Measurements from ENCODE around the gene PRSS57. TPM values are rescaled to one million over a fixed set of nuclear protein-coding genes. Genes with fewer than 3 reads are reported as not detected.

PRSS57 gene
- total RNA-seq, 1 experiment from 2014 or later: not detected

- no peak overlapping the region for H3K27ac ChIP-seq (ENCODE audit: low read length)
- TF ChIP-seq CTCF (IDR thresholded peaks at IDR 0.05) (no peak), SIN3A (IDR thresholded peaks at IDR 0.05; ENCODE audit: borderline replicate concordance, insufficient read depth, low read depth, low read length) (no peak), REST (IDR thresholded peaks at IDR 0.05; ENCODE audit: insufficient read depth in 1 of 2, low read depth in 2 of 2, low read length in 1 of 2) (no peak), POLR2AphosphoS5 (IDR thresholded peaks at IDR 0.05; ENCODE audit: low read depth, low read length) (no peak)
- H3K36me3 ChIP-seq (ENCODE audit: control insufficient read depth, insufficient read depth, low read length): no peaks in the 10 kb centered on the region
- ATAC-seq (no peak), DNase-seq (ENCODE audit: low read depth, low spot score) (no peak)
- no TSS peak for BruUV-seq (replicated peaks)
- no peak overlapping the region for H3K4me3 ChIP-seq (ENCODE audit: low read depth in 2 of 2, low read length in 2 of 2)
- no peaks in the 10 kb centered on the region; the same call in 1 of the 2 replicates for H3K4me1 ChIP-seq (ENCODE audit: control insufficient read depth, insufficient read depth, low read length)
- CTCF ChIA-PET: no interaction called here
- in situ Hi-C loops (cut with HindIII; ENCODE audit: low pct_unique_long_range_greater_than_20kb, low sequenced_read_pairs): no loop called here
- H3K27me3 ChIP-seq (ENCODE audit: control insufficient read depth, insufficient read depth, low read length): no peaks in the 10 kb centered on the region
- intact Hi-C loops (cut with micrococcal nuclease; ENCODE audit: unreplicated experiment): no loop called here
- POLR2A ChIA-PET: no interaction called here
- H3K9me3 ChIP-seq (ENCODE audit: control insufficient read depth, insufficient read depth, low read depth, low read length): no peaks in the 10 kb centered on the region
Observed at GRCh38 chr19:725461-726089, 30.3 kb upstream of the PRSS57 start.

GRCh38 chr19:723714-724113, 28.5 kb upstream of the PRSS57 start:
- Histone ChIP-seq H3K4me3 (ENCODE audit: low read depth in 2 of 2, low read length in 2 of 2) (no peak overlapping the region), H3K9me3 (ENCODE audit: control insufficient read depth, insufficient read depth, low read depth, low read length) (no peaks in the 10 kb centered on the region), H3K27me3 (ENCODE audit: control insufficient read depth, insufficient read depth, low read length) (no peaks in the 10 kb centered on the region), H3K27ac (ENCODE audit: low read length) (no peak overlapping the region), H3K36me3 (ENCODE audit: control insufficient read depth, insufficient read depth, low read length) (no peaks in the 10 kb centered on the region), H3K4me1 (ENCODE audit: control insufficient read depth, insufficient read depth, low read length) (no peaks in the 10 kb centered on the region; the same call in 1 of the 2 replicates)
- POLR2A ChIA-PET: no interaction called here
- TF ChIP-seq POLR2AphosphoS5 (IDR thresholded peaks at IDR 0.05; ENCODE audit: low read depth, low read length): no peak
- TF ChIP-seq CTCF (IDR thresholded peaks at IDR 0.05): no peak
- no peak for TF ChIP-seq REST (IDR thresholded peaks at IDR 0.05; ENCODE audit: insufficient read depth in 1 of 2, low read depth in 2 of 2, low read length in 1 of 2)
- no peak for TF ChIP-seq SIN3A (IDR thresholded peaks at IDR 0.05; ENCODE audit: borderline replicate concordance, insufficient read depth, low read depth, low read length)
- no peak for TF ChIP-seq TCF7L2 (IDR thresholded peaks at IDR 0.05; ENCODE audit: low read depth, low read length)
- in situ Hi-C loops (cut with HindIII; ENCODE audit: low pct_unique_long_range_greater_than_20kb, low sequenced_read_pairs): no loop called here
- no TSS peak for BruUV-seq (replicated peaks)
- ATAC-seq (no peak), DNase-seq (ENCODE audit: low read depth, low spot score) (no peak)
- CTCF ChIA-PET: no interaction called here
- intact Hi-C loops (cut with micrococcal nuclease; ENCODE audit: unreplicated experiment): no loop called here

All from Panc1 (cell line).